IPS-20b (cell line): Measurements from ENCODE around the gene ACOT11.

Source experiments
- H3K27ac ChIP-seq: one replicate; pipeline ENCODE4 v1.5.1; 2013; ENCODE audit warnings: low read length
- H3K27me3 ChIP-seq: 2 replicates; pipeline ENCODE4 v1.6.1; 2013; ENCODE audit warnings: mild to moderate bottlenecking, low read length, inconsistent platforms; ENCODE audit not compliant: insufficient read depth
- H3K36me3 ChIP-seq: 2 replicates; pipeline ENCODE4 v1.6.1; 2013; ENCODE audit warnings: low read depth, mild to moderate bottlenecking, inconsistent platforms, low read length, moderate library complexity; ENCODE audit not compliant: insufficient read depth
- H3K4me1 ChIP-seq: 2 replicates; pipeline ENCODE4 v1.6.1; 2013; ENCODE audit warnings: mild to moderate bottlenecking, control low read depth, inconsistent platforms, low read length, moderate library complexity; ENCODE audit not compliant: insufficient read depth
- H3K4me3 ChIP-seq: 2 replicates; pipeline ENCODE4 v1.5.1; 2013; ENCODE audit warnings: mild to moderate bottlenecking, low read length, inconsistent platforms
- H3K9ac ChIP-seq: 2 replicates; pipeline ENCODE4 v1.6.1; 2013; ENCODE audit warnings: low read depth, mild to moderate bottlenecking, inconsistent platforms, low read length, moderate library complexity
- H3K9me3 ChIP-seq: 2 replicates; pipeline ENCODE4 v1.6.1; 2013; ENCODE audit warnings: mild to moderate bottlenecking, low read depth, low read length, inconsistent platforms; ENCODE audit not compliant: insufficient read depth

Gene ACOT11

DNA sequence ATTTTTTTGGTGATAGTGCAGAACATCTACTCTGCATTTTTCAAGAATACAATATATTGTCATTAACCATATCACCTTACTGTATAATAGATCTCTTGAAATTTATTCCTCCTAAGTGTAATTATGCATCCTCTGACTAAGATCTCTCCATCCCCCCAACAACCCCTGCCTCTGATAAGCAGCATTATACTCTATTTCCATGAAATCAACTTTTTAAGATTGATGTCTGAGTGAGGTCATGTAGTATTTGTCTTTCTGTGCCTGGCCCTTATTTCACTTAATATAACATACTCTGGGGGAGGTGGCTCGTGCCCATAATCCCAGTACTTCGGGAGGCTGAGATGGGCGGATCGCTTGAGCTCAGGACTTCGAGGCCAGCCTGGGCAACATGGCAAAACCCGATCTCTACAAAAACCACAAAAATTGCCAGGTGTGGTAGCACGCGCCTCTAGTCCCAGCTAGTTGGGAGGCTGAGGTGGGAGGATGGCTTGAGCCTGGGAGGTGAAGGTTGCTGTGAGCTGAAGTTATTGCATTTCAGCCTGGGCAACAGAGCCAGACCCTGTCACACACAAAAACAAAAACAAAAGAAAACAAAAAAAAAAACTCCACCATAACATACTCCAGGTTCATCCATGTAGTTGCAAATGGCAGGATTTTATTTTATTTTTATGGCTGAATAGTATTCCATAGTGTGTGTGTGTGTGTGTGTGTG lies 5.7 kb downstream of the ACOT11 start:
- no peaks in the 10 kb centered on the region for H3K27me3 ChIP-seq
- no peak overlapping the region for H3K27ac ChIP-seq
- no peak overlapping the region for H3K9ac ChIP-seq
- no peaks in the 10 kb centered on the region for H3K4me1 ChIP-seq
- H3K36me3 ChIP-seq: no peaks in the 10 kb centered on the region
- H3K4me3 ChIP-seq: no peak overlapping the region
- no peaks in the 10 kb centered on the region; the same call in 1 of the 2 replicates for H3K9me3 ChIP-seq

GRCh38 chr1:54556110-54556509 lies 8.1 kb downstream of the ACOT11 start:
- Histone ChIP-seq H3K4me3 (no peak overlapping the region), H3K9me3 (no peaks in the 10 kb centered on the region; the same call in 1 of the 2 replicates), H3K4me1 (no peaks in the 10 kb centered on the region), H3K9ac (no peak overlapping the region), H3K36me3 (no peaks in the 10 kb centered on the region), H3K27ac (no peak overlapping the region), H3K27me3 (no peaks in the 10 kb centered on the region)

DNA sequence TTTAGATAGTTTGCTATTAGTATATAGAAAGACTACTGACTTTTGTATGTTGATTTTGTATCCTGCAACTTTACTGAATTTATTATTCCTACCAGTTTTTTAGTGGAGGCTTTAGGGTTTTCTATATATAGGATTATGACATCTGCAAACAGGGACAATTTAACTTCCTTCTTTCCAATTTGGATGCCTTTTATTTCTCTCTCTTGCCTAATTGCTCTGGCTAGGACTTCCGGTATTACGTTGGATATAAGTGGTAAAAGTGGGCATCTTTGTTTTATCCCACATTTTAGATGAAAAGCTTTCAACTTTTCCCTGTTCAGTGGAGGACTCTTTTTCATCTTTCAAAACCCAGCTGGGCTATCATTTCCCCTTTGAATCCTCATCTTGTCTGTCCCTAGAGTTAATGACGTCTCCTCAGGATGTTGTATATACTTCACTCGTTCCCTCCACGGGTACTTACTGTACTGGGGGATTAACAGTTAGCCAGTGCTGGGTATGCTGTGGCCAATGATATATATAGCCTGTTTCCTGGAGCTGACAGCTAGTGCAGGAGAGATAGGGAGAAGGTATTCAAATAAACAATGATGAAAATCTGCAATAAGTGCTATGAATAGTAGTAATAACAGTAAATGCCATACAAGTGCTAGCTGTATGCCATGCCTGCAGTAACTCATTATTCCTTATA lies 9.8 kb downstream of the ACOT11 start:
- Histone ChIP-seq H3K4me1 (no peaks in the 10 kb centered on the region), H3K27me3 (no peaks in the 10 kb centered on the region), H3K9ac (no peak overlapping the region), H3K27ac (no peak overlapping the region), H3K36me3 (no peaks in the 10 kb centered on the region), H3K4me3 (no peak overlapping the region), H3K9me3 (no peaks in the 10 kb centered on the region; the same call in 1 of the 2 replicates)

DNA sequence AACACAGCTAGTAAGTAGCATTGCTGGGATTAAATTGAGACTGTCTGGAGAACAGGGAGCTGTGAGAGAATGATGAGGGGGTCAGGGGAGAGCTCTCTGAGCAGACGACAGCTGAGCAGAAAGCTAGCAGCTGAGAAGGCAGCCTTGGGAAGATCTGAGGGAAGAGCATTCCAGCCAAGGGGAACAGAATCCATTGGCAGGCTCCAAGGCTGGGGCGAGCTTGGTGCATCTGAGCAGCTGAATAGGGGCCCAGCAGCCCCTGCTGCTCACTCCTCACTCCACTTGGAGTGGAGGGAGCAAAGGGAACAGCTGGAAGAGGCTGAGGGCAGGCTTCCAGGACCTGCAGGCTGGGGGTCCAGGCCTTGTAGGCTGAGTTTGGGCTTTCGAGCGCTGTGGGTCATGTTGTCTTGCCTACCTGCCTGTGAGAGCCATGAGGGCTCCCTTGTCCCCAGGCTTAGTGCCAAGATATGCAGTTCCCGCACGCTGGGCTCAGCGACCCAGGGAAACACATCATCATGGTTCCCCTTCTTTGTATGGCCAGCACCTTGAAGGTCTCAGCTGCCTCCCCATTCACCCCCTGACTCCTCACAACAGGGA lies 10.5 kb downstream of the ACOT11 start:
- Histone ChIP-seq H3K36me3 (no peaks in the 10 kb centered on the region), H3K9ac (no peak overlapping the region), H3K9me3 (no peaks in the 10 kb centered on the region; the same call in 1 of the 2 replicates), H3K4me3 (no peak overlapping the region), H3K27ac (no peak overlapping the region), H3K27me3 (no peaks in the 10 kb centered on the region), H3K4me1 (no peaks in the 10 kb centered on the region)

DNA sequence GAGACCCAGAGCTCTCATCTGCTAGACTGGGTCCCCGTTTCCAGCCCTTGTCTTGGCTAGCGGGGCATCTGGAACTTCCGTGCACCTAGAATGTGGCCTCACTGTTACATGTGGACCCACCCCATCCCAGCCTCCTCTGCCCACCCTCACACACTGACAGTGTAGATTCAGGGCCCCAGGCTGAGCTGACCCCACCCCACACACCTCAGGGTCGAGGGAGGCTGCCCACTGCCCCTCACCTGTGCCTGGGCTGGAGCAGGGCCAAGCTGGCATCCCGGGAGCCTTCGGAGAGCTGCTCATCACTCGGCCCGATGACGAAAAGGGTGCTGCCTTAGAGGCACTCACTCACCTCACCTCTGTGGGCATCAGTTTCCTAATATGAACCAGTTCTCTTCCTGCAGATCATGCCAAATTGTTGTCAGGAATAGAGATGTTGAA lies 11.1 kb downstream of the ACOT11 start:
- Histone ChIP-seq H3K4me3 (no peak overlapping the region), H3K9me3 (no peaks in the 10 kb centered on the region; the same call in 1 of the 2 replicates), H3K9ac (no peak overlapping the region), H3K36me3 (no peaks in the 10 kb centered on the region), H3K4me1 (no peaks in the 10 kb centered on the region), H3K27ac (no peak overlapping the region), H3K27me3 (no peaks in the 10 kb centered on the region)

DNA sequence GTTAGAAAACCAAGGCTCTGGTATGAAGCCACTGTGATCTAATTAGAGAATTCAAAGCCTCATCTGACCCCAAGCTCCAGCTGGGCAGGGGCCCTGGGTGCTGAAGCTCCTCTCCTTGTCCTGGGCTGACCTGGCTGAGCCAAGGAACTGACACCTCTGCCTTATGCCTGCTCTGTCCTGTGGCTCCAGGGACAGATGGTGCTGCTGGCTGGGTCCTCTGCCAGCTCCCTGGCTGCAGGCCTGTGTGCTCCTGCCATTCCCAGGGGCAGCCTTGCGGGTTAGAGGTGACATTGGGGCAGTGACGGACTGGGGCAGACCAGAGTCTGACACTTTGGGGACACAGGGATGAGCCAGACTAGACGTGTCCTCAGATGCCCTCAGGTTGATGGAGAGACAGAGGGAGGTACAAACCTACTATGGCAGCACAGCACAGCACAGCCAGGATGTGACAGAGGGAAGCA lies 11.8 kb downstream of the ACOT11 start:
- no peaks in the 10 kb centered on the region; the same call in 1 of the 2 replicates for H3K9me3 ChIP-seq
- H3K9ac ChIP-seq: no peak overlapping the region
- no peaks in the 10 kb centered on the region for H3K36me3 ChIP-seq
- no peak overlapping the region for H3K4me3 ChIP-seq
- no peaks in the 10 kb centered on the region for H3K4me1 ChIP-seq
- no peak overlapping the region for H3K27ac ChIP-seq
- H3K27me3 ChIP-seq: no peaks in the 10 kb centered on the region

GRCh38 chr1:54564312-54565112 lies 16.5 kb downstream of the ACOT11 start:
- H3K27me3 ChIP-seq: no peaks in the 10 kb centered on the region
- H3K36me3 ChIP-seq: no peaks in the 10 kb centered on the region
- no peak overlapping the region for H3K9ac ChIP-seq
- peaks cover 2% of the 10 kb centered on the region; the same call in 1 of the 2 replicates for H3K4me1 ChIP-seq
- no peaks in the 10 kb centered on the region for H3K9me3 ChIP-seq
- no peak overlapping the region for H3K4me3 ChIP-seq
- no peak overlapping the region for H3K27ac ChIP-seq

DNA sequence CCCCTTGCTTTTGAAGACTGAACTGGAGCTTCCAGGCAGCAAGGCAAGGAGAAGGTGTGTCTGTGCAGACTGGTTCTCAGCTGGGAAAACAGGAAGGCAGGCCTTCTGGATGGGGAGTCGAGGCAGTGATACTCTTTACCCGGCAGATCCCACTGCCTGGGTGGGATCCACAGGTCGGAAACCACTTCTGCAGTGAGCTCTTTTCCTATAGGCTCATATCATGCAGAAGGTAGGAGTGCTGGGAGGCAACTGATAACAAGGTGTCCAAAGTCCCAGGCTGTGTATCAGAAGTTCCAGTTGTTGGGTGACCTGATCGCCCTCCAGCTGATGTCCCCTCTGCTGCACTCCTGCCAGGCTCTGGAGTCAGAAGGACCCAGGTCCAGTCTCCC lies 17.1 kb downstream of the ACOT11 start:
- Histone ChIP-seq H3K4me3 (no peak overlapping the region), H3K27ac (no peak overlapping the region), H3K4me1 (peaks cover 8% of the 10 kb centered on the region; the same call in 1 of the 2 replicates), H3K9me3 (no peaks in the 10 kb centered on the region), H3K36me3 (no peaks in the 10 kb centered on the region), H3K9ac (no peak overlapping the region), H3K27me3 (no peaks in the 10 kb centered on the region)

- Histone ChIP-seq H3K9ac (no peak overlapping the region), H3K9me3 (no peaks in the 10 kb centered on the region), H3K36me3 (no peaks in the 10 kb centered on the region), H3K27ac (no peak overlapping the region), H3K4me3 (no peak overlapping the region), H3K4me1 (peaks cover 16% of the 10 kb centered on the region; the same call in 1 of the 2 replicates), H3K27me3 (no peaks in the 10 kb centered on the region)
Observed at GRCh38 chr1:54566438-54567141, 18.6 kb downstream of the ACOT11 start.

- Histone ChIP-seq H3K27ac (no peak overlapping the region), H3K9ac (no peak overlapping the region), H3K4me1 (peaks cover 23% of the 10 kb centered on the region; the same call in 1 of the 2 replicates), H3K27me3 (no peaks in the 10 kb centered on the region), H3K9me3 (no peaks in the 10 kb centered on the region), H3K36me3 (no peaks in the 10 kb centered on the region), H3K4me3 (no peak overlapping the region)
Observed at GRCh38 chr1:54567961-54568360, 19.9 kb downstream of the ACOT11 start.

GRCh38 chr1:54569339-54569738 lies 21.3 kb downstream of the ACOT11 start:
- H3K27me3 ChIP-seq: no peaks in the 10 kb centered on the region
- no peaks in the 10 kb centered on the region for H3K9me3 ChIP-seq
- no peaks in the 10 kb centered on the region for H3K36me3 ChIP-seq
- H3K27ac ChIP-seq: no peak overlapping the region
- peaks cover 23% of the 10 kb centered on the region; the same call in 1 of the 2 replicates for H3K4me1 ChIP-seq
- H3K4me3 ChIP-seq: no peak overlapping the region
- no peak overlapping the region for H3K9ac ChIP-seq
